ENCODE measurements around the gene TBK1.

- TF ChIP-seq CTCF (IDR thresholded peaks at IDR 0.05) (no peak), POLR2A (IDR thresholded peaks at IDR 0.05; ENCODE audit: low read depth) (no peak)
These were observed 3.6 kb downstream of the TBK1 start for GRCh38 chr12:64455506-64455905.
